GM06990 (cell line): Measurements from ENCODE around the gene PCCA.

ENCODE experiments used
- DNase-seq: peaks from one replicate; pipeline ENCODE4 v3.0.0-alpha.2; 2011; ENCODE audit not compliant: insufficient read length; ENCODE audit errors: extremely low read depth
- H3K27me3 ChIP-seq: replicated peaks from 2 replicates; pipeline ENCODE4 v1.6.0; 2011; ENCODE audit warnings: low read length; ENCODE audit not compliant: control insufficient read depth, insufficient read depth
- H3K36me3 ChIP-seq: 2 replicates; pipeline ENCODE4 v1.5.1; 2011; ENCODE audit warnings: low read length; ENCODE audit not compliant: control insufficient read depth, insufficient read depth
- H3K4me3 ChIP-seq: replicated peaks from 2 replicates; pipeline ENCODE4 v1.5.1; 2011; ENCODE audit warnings: low read depth, mild to moderate bottlenecking, control low read depth, low read length
- TF ChIP-seq, protein P1 (sequence below): IDR thresholded peaks from 2 replicates; pipeline ENCODE4 v1.5.1; 2011; ENCODE audit warnings: low read length, control low read depth, mild to moderate bottlenecking, inconsistent platforms; ENCODE audit not compliant: insufficient read depth, poor library complexity, severe bottlenecking

The PCCA gene

DNA sequence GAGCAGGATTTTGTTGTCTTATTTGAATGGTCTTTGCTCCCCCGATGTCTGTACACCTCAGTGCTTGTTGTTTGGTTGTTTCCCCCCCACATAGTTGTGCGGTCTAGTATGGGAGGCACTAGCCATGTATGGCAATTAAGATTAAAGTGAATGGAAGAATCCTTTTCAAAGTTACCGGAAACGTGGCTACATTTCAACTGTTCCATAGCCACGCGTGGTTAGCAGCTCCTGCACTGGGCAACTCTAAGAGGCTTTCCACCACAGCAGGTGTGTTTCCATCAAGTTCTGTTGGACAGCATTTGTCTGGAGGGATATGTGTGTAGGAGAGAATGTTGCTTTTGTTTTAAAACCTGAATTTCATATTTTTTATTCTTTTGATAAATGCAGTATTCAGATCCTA is 252.4 kb downstream of the PCCA start:
- no peak for DNase-seq
- Histone ChIP-seq H3K36me3 (no peaks in the 10 kb centered on the region), H3K4me3 (no peak overlapping the region), H3K27me3 (no peaks in the 10 kb centered on the region)
- TF ChIP-seq, protein P1, sequence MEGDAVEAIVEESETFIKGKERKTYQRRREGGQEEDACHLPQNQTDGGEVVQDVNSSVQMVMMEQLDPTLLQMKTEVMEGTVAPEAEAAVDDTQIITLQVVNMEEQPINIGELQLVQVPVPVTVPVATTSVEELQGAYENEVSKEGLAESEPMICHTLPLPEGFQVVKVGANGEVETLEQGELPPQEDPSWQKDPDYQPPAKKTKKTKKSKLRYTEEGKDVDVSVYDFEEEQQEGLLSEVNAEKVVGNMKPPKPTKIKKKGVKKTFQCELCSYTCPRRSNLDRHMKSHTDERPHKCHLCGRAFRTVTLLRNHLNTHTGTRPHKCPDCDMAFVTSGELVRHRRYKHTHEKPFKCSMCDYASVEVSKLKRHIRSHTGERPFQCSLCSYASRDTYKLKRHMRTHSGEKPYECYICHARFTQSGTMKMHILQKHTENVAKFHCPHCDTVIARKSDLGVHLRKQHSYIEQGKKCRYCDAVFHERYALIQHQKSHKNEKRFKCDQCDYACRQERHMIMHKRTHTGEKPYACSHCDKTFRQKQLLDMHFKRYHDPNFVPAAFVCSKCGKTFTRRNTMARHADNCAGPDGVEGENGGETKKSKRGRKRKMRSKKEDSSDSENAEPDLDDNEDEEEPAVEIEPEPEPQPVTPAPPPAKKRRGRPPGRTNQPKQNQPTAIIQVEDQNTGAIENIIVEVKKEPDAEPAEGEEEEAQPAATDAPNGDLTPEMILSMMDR = no peak

DNA sequence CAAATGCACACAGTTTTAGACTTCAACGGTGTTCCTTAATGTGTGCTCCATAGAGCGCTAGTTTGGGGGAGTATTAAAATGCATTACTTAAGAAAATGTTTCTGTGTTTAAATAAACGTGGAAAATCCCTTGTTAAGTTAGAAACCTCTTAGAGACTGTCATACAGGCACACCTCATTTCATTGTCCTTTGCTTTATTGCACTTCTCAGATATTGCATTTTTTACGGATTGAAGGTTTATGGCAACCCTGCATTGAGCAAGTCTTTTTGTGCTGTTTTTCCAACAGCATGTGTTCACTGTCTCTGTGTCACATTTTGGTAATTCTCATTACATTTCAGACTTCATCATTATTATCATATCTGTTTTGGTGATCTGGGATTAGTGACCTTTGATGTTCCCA is 255.7 kb downstream of the PCCA start:
- Histone ChIP-seq H3K27me3 (no peaks in the 10 kb centered on the region), H3K36me3 (no peaks in the 10 kb centered on the region), H3K4me3 (no peak overlapping the region)
- TF ChIP-seq, protein P1 = no peak
- no peak for DNase-seq

DNA sequence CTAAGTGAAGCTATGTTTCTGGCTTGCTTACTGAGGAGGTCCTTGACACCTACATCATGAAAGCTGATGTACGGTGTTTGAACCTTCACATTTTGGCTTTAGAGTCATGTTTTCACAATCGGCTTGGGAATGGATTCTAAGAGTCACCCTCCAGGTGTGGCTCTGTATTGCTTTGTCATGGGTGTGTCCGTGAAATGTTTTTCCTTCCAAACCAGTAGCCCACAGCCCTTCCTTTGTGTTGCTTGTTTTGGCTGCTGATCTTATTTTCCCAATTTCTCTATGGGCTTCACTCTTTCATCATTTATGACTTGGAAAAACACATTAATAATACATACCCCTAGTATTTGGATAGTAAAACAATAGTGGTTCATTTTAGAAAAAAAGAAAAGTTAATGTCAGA is 259.1 kb downstream of the PCCA start:
- no peak for DNase-seq

GRCh38 chr13:100349594-100349993 is 260.7 kb downstream of the PCCA start:
- Histone ChIP-seq H3K27me3 (no peaks in the 10 kb centered on the region), H3K4me3 (no peak overlapping the region), H3K36me3 (no peaks in the 10 kb centered on the region)
- TF ChIP-seq, protein P1 = no peak
- no peak for DNase-seq

More for the DNA sequence above, 259.1 kb downstream of the PCCA start:
- Histone ChIP-seq H3K36me3 (no peaks in the 10 kb centered on the region), H3K4me3 (no peak overlapping the region), H3K27me3 (no peaks in the 10 kb centered on the region)
- TF ChIP-seq, protein P1 = no peak

- TF ChIP-seq, protein P1 = no peak
- no peaks in the 10 kb centered on the region for H3K36me3 ChIP-seq
- H3K4me3 ChIP-seq = no peak overlapping the region
- no peak for DNase-seq
- H3K27me3 ChIP-seq = no peaks in the 10 kb centered on the region
Measured at GRCh38 chr13:100350601-100351000, 261.7 kb downstream of the PCCA start.

DNA sequence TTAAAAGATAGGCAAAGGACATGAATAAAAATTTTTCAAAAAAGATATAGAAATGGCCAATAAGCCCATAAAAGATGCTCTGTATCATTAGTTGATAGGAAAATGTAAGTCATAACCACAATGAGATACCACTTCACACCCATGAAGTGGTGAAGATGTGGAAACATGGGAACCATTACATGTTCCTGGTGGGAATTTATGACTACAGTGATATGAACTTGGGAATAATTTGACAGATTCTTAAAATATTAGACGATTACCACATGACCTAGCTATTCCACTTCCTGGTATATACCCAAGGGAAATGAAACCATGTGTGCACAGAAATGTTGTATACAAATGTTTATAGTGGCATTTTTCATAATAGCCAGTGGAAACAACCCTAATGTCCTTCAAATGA is 267.5 kb downstream of the PCCA start:
- TF ChIP-seq, protein P1 = no peak
- DNase-seq = no peak
- no peak overlapping the region for H3K4me3 ChIP-seq
- no peaks in the 10 kb centered on the region for H3K36me3 ChIP-seq
- H3K27me3 ChIP-seq = no peaks in the 10 kb centered on the region
